ENCODE data around the gene MYBPH. TPM values are rescaled to one million over a fixed set of nuclear protein-coding genes. Genes with fewer than 3 reads are reported as not detected.

MYBPH gene
- total RNA-seq, 3 donors from 2014 or later = not detected

GRCh38 chr1:203122159-203122558, 53.5 kb downstream of the MYBPH start:
- Histone ChIP-seq H3K9me3 (no peaks in the 10 kb centered on the region), H3K36me3 (ENCODE audit: low read depth) (no peaks in the 10 kb centered on the region), H3K4me1 (ENCODE audit: low read depth) (peaks cover under 1% of the 10 kb centered on the region), H3K4me3 (no peak overlapping the region)
- DNase-seq = no peak
- intact Hi-C loops (cut with DNase I, micrococcal nuclease) = no loop called here
- TF ChIP-seq, protein P1, sequence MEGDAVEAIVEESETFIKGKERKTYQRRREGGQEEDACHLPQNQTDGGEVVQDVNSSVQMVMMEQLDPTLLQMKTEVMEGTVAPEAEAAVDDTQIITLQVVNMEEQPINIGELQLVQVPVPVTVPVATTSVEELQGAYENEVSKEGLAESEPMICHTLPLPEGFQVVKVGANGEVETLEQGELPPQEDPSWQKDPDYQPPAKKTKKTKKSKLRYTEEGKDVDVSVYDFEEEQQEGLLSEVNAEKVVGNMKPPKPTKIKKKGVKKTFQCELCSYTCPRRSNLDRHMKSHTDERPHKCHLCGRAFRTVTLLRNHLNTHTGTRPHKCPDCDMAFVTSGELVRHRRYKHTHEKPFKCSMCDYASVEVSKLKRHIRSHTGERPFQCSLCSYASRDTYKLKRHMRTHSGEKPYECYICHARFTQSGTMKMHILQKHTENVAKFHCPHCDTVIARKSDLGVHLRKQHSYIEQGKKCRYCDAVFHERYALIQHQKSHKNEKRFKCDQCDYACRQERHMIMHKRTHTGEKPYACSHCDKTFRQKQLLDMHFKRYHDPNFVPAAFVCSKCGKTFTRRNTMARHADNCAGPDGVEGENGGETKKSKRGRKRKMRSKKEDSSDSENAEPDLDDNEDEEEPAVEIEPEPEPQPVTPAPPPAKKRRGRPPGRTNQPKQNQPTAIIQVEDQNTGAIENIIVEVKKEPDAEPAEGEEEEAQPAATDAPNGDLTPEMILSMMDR (IDR thresholded peaks at IDR 0.05) = no peak
- no peak for ATAC-seq

- no peak overlapping the region for H3K4me3 ChIP-seq
- no peaks in the 10 kb centered on the region for H3K36me3 ChIP-seq (ENCODE audit: low read depth)
- intact Hi-C loops (cut with DNase I, micrococcal nuclease) = no loop called here
- H3K9me3 ChIP-seq = no peaks in the 10 kb centered on the region
- no peaks in the 10 kb centered on the region for H3K4me1 ChIP-seq (ENCODE audit: low read depth)
- DNase-seq (no peak), ATAC-seq (no peak)
- TF ChIP-seq, protein P1 (IDR thresholded peaks at IDR 0.05) = no peak
Measured at GRCh38 chr1:203121186-203122015, 54.2 kb downstream of the MYBPH start.

DNA sequence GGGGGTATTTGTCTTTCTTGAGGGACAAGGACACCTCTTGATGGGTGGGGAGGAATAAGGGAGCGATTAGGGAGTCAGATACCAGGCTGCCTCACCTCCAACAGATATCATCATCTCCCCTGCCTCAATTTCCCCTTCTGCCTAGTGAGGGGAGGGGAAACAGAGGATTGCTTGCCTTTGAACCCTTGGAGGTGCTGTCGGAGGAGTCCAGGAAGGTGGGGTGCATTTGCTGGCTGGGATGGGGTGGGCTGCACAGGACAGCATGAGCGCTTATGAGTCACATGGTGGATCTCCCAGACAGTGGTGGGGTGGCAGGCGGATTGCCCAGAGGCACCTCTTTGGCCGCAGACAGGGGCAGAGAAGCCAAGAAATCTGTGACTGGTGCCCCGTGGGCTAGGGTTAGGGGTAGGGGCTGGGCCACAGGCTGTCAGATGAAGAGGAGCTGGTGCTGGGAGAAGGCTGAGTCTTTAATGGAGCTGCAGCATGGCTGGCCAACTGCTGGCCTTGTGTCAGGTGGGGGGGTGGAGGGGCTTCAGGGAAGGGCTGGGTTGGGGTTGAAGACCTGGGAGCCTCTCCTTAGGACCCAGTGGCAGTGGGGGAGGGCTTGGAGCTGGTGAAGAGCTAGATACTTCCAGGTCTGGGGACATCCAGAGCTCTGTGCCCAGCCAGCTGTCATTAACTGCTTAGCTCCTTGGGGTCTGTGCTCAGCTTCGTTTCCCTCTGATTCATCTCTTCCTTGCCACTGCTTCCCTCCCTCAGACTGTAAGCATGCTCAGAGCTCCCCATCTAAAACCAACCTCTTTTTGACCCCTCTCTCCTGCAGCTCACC, 55.1 kb downstream of the MYBPH start:
- TF ChIP-seq, protein P1 (IDR thresholded peaks at IDR 0.05) = no peak
- no peak for DNase-seq
- intact Hi-C loops (cut with DNase I, micrococcal nuclease) = no loop called here
- Histone ChIP-seq H3K4me1 (ENCODE audit: low read depth) (no peaks in the 10 kb centered on the region), H3K36me3 (ENCODE audit: low read depth) (no peaks in the 10 kb centered on the region), H3K4me3 (no peak overlapping the region), H3K9me3 (no peaks in the 10 kb centered on the region)
- ATAC-seq = no peak

Other genes with a start within 250 kb of the MYBPH start
- 10 to 100 TPM; 26.4 to 33.4 (median 28.2) TPM for gene KLHL12, start 248.6 kb downstream of the MYBPH start, total RNA-seq
- gene ADIPOR1, start 217.5 kb downstream of the MYBPH start, total RNA-seq = 10 to 100 TPM; 61.6 to 78.4 (median 65.8) TPM
- gene CYB5R1, start 208.6 kb downstream of the MYBPH start, total RNA-seq = 10 to 100 TPM; 22.6 to 44.8 (median 28.4) TPM
- gene TMEM183A, start 168.5 kb downstream of the MYBPH start, total RNA-seq = 100 to 1,000 TPM in 1 of 3 donors, 10 to 100 TPM in 2; 73.9 to 108 (median 93.2) TPM
- gene PPFIA4, start 149.3 kb downstream of the MYBPH start, total RNA-seq = 1 to 10 TPM in 1 of 3 donors, under 1 TPM in 2; 0.43 to 4.0 (median 0.60) TPM
- gene MYOG, start 89.8 kb downstream of the MYBPH start, total RNA-seq = not detected
- 1 to 10 TPM in 1 of 3 donors, under 1 TPM in 2; 0.53 to 1.3 (median 0.78) TPM for gene ADORA1, start 48.1 kb downstream of the MYBPH start, total RNA-seq
- gene CHI3L1, start 10.9 kb upstream of the MYBPH start, total RNA-seq = 10 to 100 TPM in 1 of 3 donors, 1 to 10 TPM in 1, under 1 TPM in 1; 0.58 to 10.8 (median 1.8) TPM
- under 1 TPM in 2 of 3 donors, not detected in 1; 0.13 to 0.96 TPM for gene CHIT1, start 53.8 kb upstream of the MYBPH start, total RNA-seq
- gene BTG2, start 129.7 kb upstream of the MYBPH start, total RNA-seq = 100 to 1,000 TPM in 1 of 3 donors, 10 to 100 TPM in 2; 65.7 to 406 (median 69.1) TPM
- 10 to 100 TPM; 26.6 to 45.7 (median 33.3) TPM for gene FMOD, start 175.3 kb upstream of the MYBPH start, total RNA-seq